ENCODE results near the gene AARS2.
"Not testable (repeated sequence)": the region's sequence is repeated elsewhere in the genome, so short reads cannot be mapped to it uniquely, and the experiment has no call there.

GRCh38 chr6:44346818-44347217 lies 33.7 kb upstream of the AARS2 start:
- TF ChIP-seq POLR2A (IDR thresholded peaks at IDR 0.05; ENCODE audit: low read depth, low read length); POLR2AphosphoS5 (IDR thresholded peaks at IDR 0.05; ENCODE audit: low read depth, low read length); SPI1 (IDR thresholded peaks at IDR 0.05; ENCODE audit: low read depth, low read length); PAX5 (IDR thresholded peaks at IDR 0.05; ENCODE audit: insufficient read depth, low read length, severe bottlenecking); TAF1 (IDR thresholded peaks at IDR 0.05; ENCODE audit: low read depth, low read length): not testable (repeated sequence)

Data from GM12891 (cell line).